Duodenal mucosa (tissue), 2 donors: ENCODE data around the gene FAM227B.
"Not testable (repeated sequence)": the region's sequence is repeated elsewhere in the genome, so short reads cannot be mapped to it uniquely, and the experiment has no call there.

Source experiments
- H3K27ac ChIP-seq: one replicate; pipeline ENCODE4 v1.7.0; 2013; ENCODE audit warnings: low read depth, low read length
- H3K27me3 ChIP-seq, 2 donors: one replicate each; pipeline ENCODE4 v1.7.0; 2013; ENCODE audit warnings: low read length in 2 of 2, control low read depth in 1 of 2; ENCODE audit not compliant: insufficient read depth in 2 of 2, control insufficient read depth in 1 of 2
- H3K36me3 ChIP-seq, 2 donors: one replicate each; pipeline ENCODE4 v1.7.0; 2013; ENCODE audit warnings: low read length in 2 of 2, control low read depth in 1 of 2; ENCODE audit not compliant: insufficient read depth in 2 of 2, control insufficient read depth in 1 of 2
- H3K4me1 ChIP-seq, 2 donors: one replicate each; pipeline ENCODE4 v1.7.0; 2013; ENCODE audit warnings: low read length in 2 of 2, control low read depth in 1 of 2; ENCODE audit not compliant: insufficient read depth in 2 of 2, control insufficient read depth in 1 of 2
- H3K4me3 ChIP-seq, 2 donors: one replicate each; pipeline ENCODE4 v1.7.0; 2013; ENCODE audit warnings: low read length in 2 of 2, low read depth in 1 of 2
- H3K9ac ChIP-seq, 2 donors: one replicate each; pipeline ENCODE4 v1.7.0; 2013; ENCODE audit warnings: low read length in 2 of 2, low read depth in 1 of 2
- H3K9me3 ChIP-seq, 2 donors: one replicate each; pipeline ENCODE4 v1.7.0; 2013; ENCODE audit warnings: low read length in 2 of 2, control low read depth in 1 of 2; ENCODE audit not compliant: control insufficient read depth in 1 of 2

The FAM227B gene

GRCh38 chr15:49410641-49411040, 210.0 kb downstream of the FAM227B start:
- no peaks in the 10 kb centered on the region for H3K27me3 ChIP-seq
- no peak overlapping the region for H3K9ac ChIP-seq
- H3K27ac ChIP-seq, result no peak overlapping the region
- no peaks in the 10 kb centered on the region for H3K36me3 ChIP-seq
- H3K4me1 ChIP-seq, result no peaks in the 10 kb centered on the region
- H3K9me3 ChIP-seq, result no peaks in the 10 kb centered on the region
- no peak overlapping the region for H3K4me3 ChIP-seq

GRCh38 chr15:49406352-49407118, 214.1 kb downstream of the FAM227B start:
- Histone ChIP-seq H3K36me3 (no peaks in the 10 kb centered on the region), H3K9me3 (no peaks in the 10 kb centered on the region), H3K4me1 (no peaks in the 10 kb centered on the region), H3K27me3 (no peaks in the 10 kb centered on the region), H3K4me3 (no peak overlapping the region), H3K9ac (no peak overlapping the region), H3K27ac (no peak overlapping the region)

GRCh38 chr15:49402515-49403296, 217.9 kb downstream of the FAM227B start:
- not testable (repeated sequence) for H3K27me3 ChIP-seq, H3K4me3 ChIP-seq, H3K4me1 ChIP-seq, H3K9me3 ChIP-seq, H3K9ac ChIP-seq, H3K27ac ChIP-seq, H3K36me3 ChIP-seq

GRCh38 chr15:49387471-49387870, 233.1 kb downstream of the FAM227B start:
- Histone ChIP-seq H3K4me1 (no peaks in the 10 kb centered on the region), H3K9ac (no peak overlapping the region), H3K4me3 (no peak overlapping the region), H3K27me3 (no peaks in the 10 kb centered on the region), H3K36me3 (no peaks in the 10 kb centered on the region), H3K27ac (no peak overlapping the region), H3K9me3 (no peaks in the 10 kb centered on the region)

GRCh38 chr15:49383266-49383665, 237.4 kb downstream of the FAM227B start:
- Histone ChIP-seq H3K4me3 (no peak overlapping the region), H3K4me1 (no peaks in the 10 kb centered on the region), H3K9ac (no peak overlapping the region), H3K27me3 (no peaks in the 10 kb centered on the region), H3K9me3 (no peaks in the 10 kb centered on the region), H3K27ac (no peak overlapping the region), H3K36me3 (no peaks in the 10 kb centered on the region)

GRCh38 chr15:49382394-49382793, 238.2 kb downstream of the FAM227B start:
- H3K4me3 ChIP-seq, result no peak overlapping the region
- no peaks in the 10 kb centered on the region for H3K4me1 ChIP-seq
- H3K27ac ChIP-seq, result no peak overlapping the region
- H3K27me3 ChIP-seq, result no peaks in the 10 kb centered on the region
- no peaks in the 10 kb centered on the region for H3K36me3 ChIP-seq
- no peaks in the 10 kb centered on the region for H3K9me3 ChIP-seq
- H3K9ac ChIP-seq, result no peak overlapping the region

GRCh38 chr15:49380912-49381311, 239.7 kb downstream of the FAM227B start:
- Histone ChIP-seq H3K4me1 (no peaks in the 10 kb centered on the region), H3K9ac (no peak overlapping the region), H3K27me3 (no peaks in the 10 kb centered on the region), H3K27ac (no peak overlapping the region), H3K36me3 (no peaks in the 10 kb centered on the region), H3K4me3 (no peak overlapping the region), H3K9me3 (no peaks in the 10 kb centered on the region)

GRCh38 chr15:49379996-49380395, 240.6 kb downstream of the FAM227B start:
- H3K36me3 ChIP-seq, result no peaks in the 10 kb centered on the region
- H3K9me3 ChIP-seq, result no peaks in the 10 kb centered on the region
- no peaks in the 10 kb centered on the region for H3K4me1 ChIP-seq
- no peak overlapping the region for H3K9ac ChIP-seq
- H3K4me3 ChIP-seq, result no peak overlapping the region
- H3K27me3 ChIP-seq, result no peaks in the 10 kb centered on the region
- H3K27ac ChIP-seq, result no peak overlapping the region

GRCh38 chr15:49372366-49372765, 248.3 kb downstream of the FAM227B start:
- Histone ChIP-seq H3K9ac (no peak overlapping the region), H3K27me3 (no peaks in the 10 kb centered on the region), H3K4me3 (no peak overlapping the region), H3K36me3 (no peaks in the 10 kb centered on the region), H3K9me3 (no peaks in the 10 kb centered on the region), H3K27ac (no peak overlapping the region), H3K4me1 (no peaks in the 10 kb centered on the region)

- H3K9me3 ChIP-seq, result no peaks in the 10 kb centered on the region
- H3K9ac ChIP-seq, result no peak overlapping the region
- no peaks in the 10 kb centered on the region for H3K4me1 ChIP-seq
- no peak overlapping the region for H3K27ac ChIP-seq
- H3K4me3 ChIP-seq, result no peak overlapping the region
- no peaks in the 10 kb centered on the region for H3K27me3 ChIP-seq
- no peaks in the 10 kb centered on the region for H3K36me3 ChIP-seq
Measured at GRCh38 chr15:49370782-49371181, 249.8 kb downstream of the FAM227B start.
